ENCODE measurements around the gene FDPS.

Gene FDPS

GRCh38 chr1:155272466-155273342, 36.0 kb upstream of the FDPS start:
- TF ChIP-seq TAF1 (IDR thresholded peaks at IDR 0.05; ENCODE audit: borderline replicate concordance, insufficient read depth, low read length), result peak; percentile 13; the same call in 1 of the 2 replicates
- TF ChIP-seq REST (IDR thresholded peaks at IDR 0.05; ENCODE audit: insufficient read depth in 1 of 2, low read depth in 2 of 2, low read length in 2 of 2), result no peak

DNA sequence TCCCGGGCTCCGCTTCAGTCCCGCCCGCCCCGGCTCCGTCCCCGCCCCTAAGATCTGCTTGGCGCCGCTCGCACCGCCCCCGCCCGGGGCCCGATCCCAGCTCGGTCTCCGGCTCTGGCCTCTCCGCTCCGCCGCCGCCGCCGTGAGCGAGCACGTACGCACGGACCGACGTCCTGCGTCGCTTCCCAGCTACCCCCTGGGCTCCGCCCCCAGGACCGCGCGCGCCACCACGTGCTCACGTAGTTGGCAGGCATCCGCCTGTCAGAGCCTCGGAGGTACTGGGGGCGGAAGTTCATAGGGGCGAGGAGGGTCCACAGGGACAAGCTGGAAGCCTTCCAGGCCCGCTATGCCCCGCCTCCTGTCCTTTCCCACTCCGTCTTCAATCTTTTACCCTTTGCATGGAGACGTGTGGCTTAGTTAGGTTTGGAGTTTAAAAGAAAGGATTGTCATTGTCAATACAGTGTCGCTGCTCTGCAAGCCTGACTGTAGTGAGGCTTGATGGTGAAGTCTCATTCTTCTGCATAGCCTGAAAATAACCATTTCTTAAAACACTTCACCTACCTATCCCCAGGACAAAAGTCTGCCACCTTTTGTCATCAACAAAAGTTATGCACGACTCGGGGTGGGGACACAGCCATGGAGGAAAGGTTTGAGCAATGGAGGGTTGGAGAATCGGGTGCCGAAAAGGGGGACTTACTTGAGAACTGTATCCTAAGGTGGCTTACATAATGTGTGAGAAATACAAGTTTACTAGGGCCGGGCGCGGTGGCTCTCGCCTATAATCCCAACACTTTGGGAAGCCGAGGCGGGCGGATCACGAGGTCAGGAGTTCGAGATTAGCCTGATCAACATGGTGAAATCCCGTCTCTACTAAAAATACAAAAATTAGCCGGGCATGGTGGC, 35.1 kb upstream of the FDPS start, which contains the start of gene CLK2:
TSS of gene CLK2 (minus strand) at position 162 of the 903 bp plus-strand sequence. CDS start 2,527 bp downstream, outside the sequence.
- TF ChIP-seq TAF1 (IDR thresholded peaks at IDR 0.05; ENCODE audit: borderline replicate concordance, insufficient read depth, low read length), result peak; percentile 67
- peak; percentile 84 for TF ChIP-seq POLR2AphosphoS5 (IDR thresholded peaks at IDR 0.05; ENCODE audit: low read depth, low read length)
- peak; percentile 84; the same call in 1 of the 2 replicates for TF ChIP-seq SIN3A (IDR thresholded peaks at IDR 0.05; ENCODE audit: borderline replicate concordance, insufficient read depth, low read length)
- TF ChIP-seq REST (IDR thresholded peaks at IDR 0.05; ENCODE audit: insufficient read depth in 1 of 2, low read depth in 2 of 2, low read length in 2 of 2), result peak in 1 of 2 experiments; percentile 11; a peak in 1 of 4 replicates
- peak; percentile 96 for TF ChIP-seq FOXP2 (optimal IDR thresholded peaks at IDR 0.05; ENCODE audit: borderline replicate concordance, extremely low read depth, extremely low read length, insufficient read depth)

DNA sequence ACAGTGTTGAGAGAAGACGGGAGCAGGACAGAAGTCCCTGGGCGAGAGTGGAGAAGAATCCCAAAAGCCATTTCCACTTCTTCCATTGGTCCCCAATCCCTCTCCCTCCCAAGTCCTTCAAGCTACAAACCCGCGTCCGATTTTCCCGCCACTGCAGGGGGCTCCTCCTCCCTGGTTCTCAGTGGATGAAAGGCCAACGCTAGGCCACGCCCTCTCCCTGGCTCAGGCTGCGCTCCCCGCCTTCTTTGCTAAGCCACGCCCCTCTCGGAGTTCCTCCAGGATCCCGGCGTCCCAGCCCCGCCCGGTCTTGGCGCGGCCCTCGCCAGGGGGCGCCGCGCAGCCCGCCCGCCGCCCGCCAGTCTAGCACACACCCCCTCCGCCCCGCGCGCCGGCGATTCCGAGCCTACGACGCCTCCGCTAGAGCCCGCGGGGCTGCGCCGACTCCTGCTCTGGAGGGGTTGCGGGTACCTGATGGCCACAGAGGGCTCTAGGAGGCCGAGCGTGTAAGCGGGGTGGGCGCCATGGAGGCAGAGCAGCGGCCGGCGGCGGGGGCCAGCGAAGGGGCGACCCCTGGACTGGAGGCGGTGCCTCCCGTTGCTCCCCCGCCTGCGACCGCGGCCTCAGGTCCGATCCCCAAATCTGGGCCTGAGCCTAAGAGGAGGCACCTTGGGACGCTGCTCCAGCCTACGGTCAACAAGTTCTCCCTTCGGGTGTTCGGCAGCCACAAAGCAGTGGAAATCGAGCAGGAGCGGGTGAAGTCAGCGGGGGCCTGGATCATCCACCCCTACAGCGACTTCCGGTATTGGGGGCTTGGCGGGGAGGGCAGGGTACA, 31.4 kb upstream of the FDPS start, which contains the start of gene HCN3:
TSS of gene HCN3 (plus strand) at position 394 of the 832 bp plus-strand sequence. CDS start at position 522, 128 bp downstream.
- TF ChIP-seq POLR2AphosphoS5 (IDR thresholded peaks at IDR 0.05; ENCODE audit: low read depth, low read length) (no peak), SIN3A (IDR thresholded peaks at IDR 0.05; ENCODE audit: borderline replicate concordance, insufficient read depth, low read length) (0 out of 2 replicates have a peak, but pooled peaks have one; percentile 26), FOXP2 (optimal IDR thresholded peaks at IDR 0.05; ENCODE audit: borderline replicate concordance, extremely low read depth, extremely low read length, insufficient read depth) (peak; percentile 42), TAF1 (IDR thresholded peaks at IDR 0.05; ENCODE audit: borderline replicate concordance, insufficient read depth, low read length) (no peak), REST (IDR thresholded peaks at IDR 0.05; ENCODE audit: insufficient read depth in 1 of 2, low read depth in 2 of 2, low read length in 2 of 2) (peak in 1 of 2 experiments; percentile 59; a peak in 2 of 4 replicates)

DNA sequence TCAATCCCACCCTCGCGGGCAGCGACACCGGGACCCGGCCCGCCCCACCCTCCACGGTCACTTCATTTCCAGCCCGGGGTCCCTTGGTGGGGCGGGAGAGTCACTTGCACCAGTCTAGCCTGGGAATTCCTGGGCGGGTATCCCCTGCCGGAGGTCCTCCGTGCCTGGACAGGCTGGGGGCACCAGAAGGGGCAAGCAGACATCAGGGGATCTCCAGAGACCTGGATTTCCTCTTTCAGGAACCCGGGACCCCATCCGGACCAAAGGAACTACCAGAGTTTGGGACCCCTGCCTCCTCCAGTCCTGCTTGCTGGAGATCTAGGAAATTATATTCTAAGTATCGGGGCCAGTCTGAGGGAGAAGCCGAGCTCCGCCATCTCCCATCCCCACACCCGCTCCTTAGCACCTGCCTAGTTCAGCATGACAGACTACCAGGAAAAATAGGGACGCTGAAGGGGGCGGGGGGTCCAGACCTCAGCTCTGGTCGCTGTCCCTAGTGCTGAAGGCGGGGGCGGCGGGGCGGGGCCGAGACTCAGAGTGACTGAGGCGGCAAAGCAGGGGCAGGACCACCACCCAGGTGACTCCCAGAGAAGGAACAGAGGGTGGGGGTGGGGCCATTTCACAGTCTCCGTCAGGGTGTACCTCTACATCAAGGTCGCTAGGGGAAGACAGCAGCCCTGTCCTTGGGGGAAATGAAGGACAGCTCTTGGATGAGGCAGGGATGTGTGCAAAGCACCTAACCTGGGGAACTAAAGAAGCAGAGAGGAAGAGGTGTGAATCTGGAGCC, 30.6 kb upstream of the FDPS start:
- TF ChIP-seq SIN3A (IDR thresholded peaks at IDR 0.05; ENCODE audit: borderline replicate concordance, insufficient read depth, low read length), result peak; percentile 82; the same call in 1 of the 2 replicates
- peak; percentile 91 to 96 for TF ChIP-seq REST (IDR thresholded peaks at IDR 0.05; ENCODE audit: insufficient read depth in 1 of 2, low read depth in 2 of 2, low read length in 2 of 2)
- no peak for TF ChIP-seq TAF1 (IDR thresholded peaks at IDR 0.05; ENCODE audit: borderline replicate concordance, insufficient read depth, low read length)
